CD4-positive, alpha-beta T cell (primary cell): ENCODE results near the gene RASGRP3. TPM values are rescaled to one million over a fixed set of nuclear protein-coding genes. Genes with fewer than 3 reads are reported as not detected.

Source experiments
- ATAC-seq: fragments of 200-7000 bp; cut with Tn5 transposase; one replicate; pipeline ENCODE4 v1.10.0; 2022; ENCODE audit warnings: mild to moderate bottlenecking; ENCODE audit not compliant: poor library complexity
- CTCF ChIA-PET: fragments of 350-600 bp; sonication (Branson Sonifier 250); formaldehyde crosslinking; loops from one replicate; lab custom pipeline; 2021; ENCODE audit warnings: antibody characterized with exemption, inconsistent platforms; lab: Charles Lee
- POLR2A ChIA-PET: fragments of 350-600 bp; sonication (Branson Sonifier 250); formaldehyde crosslinking; loops from one replicate; lab custom pipeline; 2021; ENCODE audit warnings: antibody characterized with exemption, inconsistent platforms; lab: Charles Lee
- DNase-seq, 14 experiments: peaks; one replicate each; pipeline ENCODE4 v3.0.0-alpha.2; 2013 to 2020; ENCODE audit warnings: mixed read lengths in 2 of 14
- H3K27ac ChIP-seq, 2 donors: one replicate each; pipeline versions ENCODE4 v1.5.1 to v1.7.0; 2013; ENCODE audit warnings: low read length in 2 of 2, low read depth in 1 of 2, mild to moderate bottlenecking in 1 of 2
- H3K27me3 ChIP-seq, 2 experiments: 1 replicate in 1 of 2; 2 replicates in 1 of 2; pipeline versions ENCODE4 v1.6.1 to v1.7.0; 2013; ENCODE audit warnings: low read length in 2 of 2, control low read depth in 1 of 2, mild to moderate bottlenecking in 1 of 2, moderate library complexity in 1 of 2; ENCODE audit not compliant: insufficient read depth in 2 of 2, control insufficient read depth in 1 of 2
- H3K36me3 ChIP-seq: one replicate; pipeline ENCODE4 v1.6.1; 2013; ENCODE audit warnings: low read length, control low read depth; ENCODE audit not compliant: insufficient read depth
- H3K4me1 ChIP-seq: one replicate; pipeline ENCODE4 v1.6.1; 2013; ENCODE audit warnings: low read length, control low read depth; ENCODE audit not compliant: insufficient read depth
- H3K4me3 ChIP-seq: one replicate; pipeline ENCODE4 v1.5.1; 2013; ENCODE audit warnings: mild to moderate bottlenecking, low read length, moderate library complexity
- H3K9me3 ChIP-seq, 2 experiments: 1 replicate in 1 of 2; 2 replicates in 1 of 2; pipeline versions ENCODE4 v1.6.1 to v1.7.0; 2013; ENCODE audit warnings: low read length in 2 of 2, mild to moderate bottlenecking in 2 of 2, control low read depth in 1 of 2, moderate library complexity in 1 of 2; ENCODE audit not compliant: control insufficient read depth in 1 of 2, insufficient read depth in 1 of 2
- H3K27ac Mint-ChIP-seq: one replicate; pipeline ENCODE4 v1.8.0; 2020; ENCODE audit warnings: mixed read lengths
- H3K27me3 Mint-ChIP-seq: one replicate; pipeline ENCODE4 v1.8.0; 2021; ENCODE audit warnings: mixed read lengths
- H3K36me3 Mint-ChIP-seq: one replicate; pipeline ENCODE4 v1.8.0; 2021; ENCODE audit warnings: low read depth, mixed read lengths
- H3K4me1 Mint-ChIP-seq: one replicate; pipeline ENCODE4 v1.8.0; 2021; ENCODE audit warnings: low read depth, mixed read lengths
- H3K4me3 Mint-ChIP-seq: one replicate; pipeline ENCODE4 v1.8.0; 2020; ENCODE audit warnings: mild to moderate bottlenecking, mixed read lengths
- H3K9me3 Mint-ChIP-seq: one replicate; pipeline ENCODE4 v1.8.0; 2020; ENCODE audit warnings: mixed read lengths
- intact Hi-C, 2 experiments: fragments of 100-400 bp; cut with DNase I in 1 of 2; cut with micrococcal nuclease in 1 of 2; formaldehyde crosslinking; loops; one replicate each; pipeline versions ENCODE4 v1.15.1 to v1.9.0; 2023 to 2025; cut with DNase I, micrococcal nuclease
- total RNA-seq, 174 experiments: library from RNA in 2 of 174; stranded (reverse) in 2 of 174; gene quantifications; one replicate each; pipeline ENCODE4 v1.2.3 and lab custom pipeline; 2021 to 2026
- TF ChIP-seq, protein P1 (sequence below): fragments of 200-600 bp; IDR thresholded peaks from one replicate; pipeline ENCODE4 v1.8.0; 2022; ENCODE audit warnings: antibody characterized with exemption, mild to moderate bottlenecking

The RASGRP3 gene
- total RNA-seq, 2 experiments from 2014 or later, result 5.7 to 7.9 TPM

DNA sequence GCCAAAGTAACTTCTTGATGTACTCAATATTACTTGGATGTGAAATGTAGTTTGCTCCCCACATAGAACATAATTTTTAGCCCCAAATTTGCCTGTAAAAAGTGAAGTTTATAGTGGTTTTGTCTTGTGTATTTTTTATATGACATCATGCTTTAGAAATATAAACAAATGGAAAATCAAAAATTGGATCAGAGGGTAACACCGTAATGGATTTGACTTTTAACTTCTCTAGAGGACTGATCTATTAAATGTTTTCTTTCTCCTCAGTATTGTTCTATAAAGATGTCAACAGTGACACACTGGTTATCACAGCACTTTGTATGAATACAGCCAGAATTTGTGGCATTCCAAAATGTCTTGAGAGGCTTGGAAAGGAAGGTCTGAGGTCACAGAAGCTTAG is 45.6 kb upstream of the RASGRP3 start:
- intact Hi-C loops, result no loop called here
- Histone ChIP-seq H3K27ac (no peak overlapping the region), H3K27me3 (no peaks in the 10 kb centered on the region), H3K4me1 (no peaks in the 10 kb centered on the region), H3K9me3 (no peaks in the 10 kb centered on the region), H3K36me3 (no peaks in the 10 kb centered on the region), H3K4me3 (no peak overlapping the region)
- ChIA-PET POLR2A (no interaction called here), CTCF (no interaction called here)
- TF ChIP-seq, protein P1, sequence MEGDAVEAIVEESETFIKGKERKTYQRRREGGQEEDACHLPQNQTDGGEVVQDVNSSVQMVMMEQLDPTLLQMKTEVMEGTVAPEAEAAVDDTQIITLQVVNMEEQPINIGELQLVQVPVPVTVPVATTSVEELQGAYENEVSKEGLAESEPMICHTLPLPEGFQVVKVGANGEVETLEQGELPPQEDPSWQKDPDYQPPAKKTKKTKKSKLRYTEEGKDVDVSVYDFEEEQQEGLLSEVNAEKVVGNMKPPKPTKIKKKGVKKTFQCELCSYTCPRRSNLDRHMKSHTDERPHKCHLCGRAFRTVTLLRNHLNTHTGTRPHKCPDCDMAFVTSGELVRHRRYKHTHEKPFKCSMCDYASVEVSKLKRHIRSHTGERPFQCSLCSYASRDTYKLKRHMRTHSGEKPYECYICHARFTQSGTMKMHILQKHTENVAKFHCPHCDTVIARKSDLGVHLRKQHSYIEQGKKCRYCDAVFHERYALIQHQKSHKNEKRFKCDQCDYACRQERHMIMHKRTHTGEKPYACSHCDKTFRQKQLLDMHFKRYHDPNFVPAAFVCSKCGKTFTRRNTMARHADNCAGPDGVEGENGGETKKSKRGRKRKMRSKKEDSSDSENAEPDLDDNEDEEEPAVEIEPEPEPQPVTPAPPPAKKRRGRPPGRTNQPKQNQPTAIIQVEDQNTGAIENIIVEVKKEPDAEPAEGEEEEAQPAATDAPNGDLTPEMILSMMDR, result no peak
- DNase-seq (no peak), ATAC-seq (no peak)
- Mint-ChIP-seq H3K4me3 (no peak overlapping the region), H3K9me3 (no peaks in the 10 kb centered on the region), H3K4me1 (no peaks in the 10 kb centered on the region), H3K36me3 (no peaks in the 10 kb centered on the region), H3K27ac (no peak overlapping the region), H3K27me3 (peaks cover 5% of the 10 kb centered on the region)

DNA sequence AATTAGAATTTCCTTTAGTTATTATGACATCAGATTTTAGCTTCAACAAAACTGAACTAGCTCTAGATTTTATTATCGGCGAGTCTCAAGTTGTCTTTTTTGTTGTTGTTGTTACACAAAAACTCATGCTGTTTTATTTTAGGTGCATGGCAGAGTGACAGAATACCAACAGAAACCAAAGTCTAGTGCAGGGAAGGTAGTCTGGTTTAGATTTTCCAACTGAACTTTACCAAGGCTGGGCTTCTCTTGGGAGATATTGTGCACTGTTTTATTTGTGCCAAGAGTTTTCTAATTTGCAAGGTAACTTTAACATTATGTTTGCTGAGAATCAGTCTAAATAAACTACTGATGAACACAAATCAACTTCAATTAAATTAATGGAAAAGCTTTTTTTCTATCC is 43.6 kb upstream of the RASGRP3 start:
- H3K27ac Mint-ChIP-seq, result no peak overlapping the region
- H3K4me1 ChIP-seq, result no peaks in the 10 kb centered on the region
- peaks cover 4 to 5% of the 10 kb centered on the region in 2 experiments for H3K27me3 ChIP-seq
- no peak overlapping the region for H3K4me3 ChIP-seq
- no peaks in the 10 kb centered on the region for H3K9me3 ChIP-seq
- no peaks in the 10 kb centered on the region for H3K36me3 ChIP-seq
- TF ChIP-seq, protein P1, result no peak
- H3K27ac ChIP-seq, result no peak overlapping the region
- H3K36me3 Mint-ChIP-seq, result no peaks in the 10 kb centered on the region
- no peak for ATAC-seq
- H3K27me3 Mint-ChIP-seq, result peaks cover 9% of the 10 kb centered on the region
- CTCF ChIA-PET, result interaction anchor here (0.7 kb wide), 1 partner anchor 8 kb away, joined by 3 read pairs; no protein-coding TSS in a partner anchor
- DNase-seq, result no peak
- POLR2A ChIA-PET, result no interaction called here
- intact Hi-C loops, result no loop called here
- no peak overlapping the region for H3K4me3 Mint-ChIP-seq
- no peaks in the 10 kb centered on the region for H3K9me3 Mint-ChIP-seq
- no peaks in the 10 kb centered on the region for H3K4me1 Mint-ChIP-seq

DNA sequence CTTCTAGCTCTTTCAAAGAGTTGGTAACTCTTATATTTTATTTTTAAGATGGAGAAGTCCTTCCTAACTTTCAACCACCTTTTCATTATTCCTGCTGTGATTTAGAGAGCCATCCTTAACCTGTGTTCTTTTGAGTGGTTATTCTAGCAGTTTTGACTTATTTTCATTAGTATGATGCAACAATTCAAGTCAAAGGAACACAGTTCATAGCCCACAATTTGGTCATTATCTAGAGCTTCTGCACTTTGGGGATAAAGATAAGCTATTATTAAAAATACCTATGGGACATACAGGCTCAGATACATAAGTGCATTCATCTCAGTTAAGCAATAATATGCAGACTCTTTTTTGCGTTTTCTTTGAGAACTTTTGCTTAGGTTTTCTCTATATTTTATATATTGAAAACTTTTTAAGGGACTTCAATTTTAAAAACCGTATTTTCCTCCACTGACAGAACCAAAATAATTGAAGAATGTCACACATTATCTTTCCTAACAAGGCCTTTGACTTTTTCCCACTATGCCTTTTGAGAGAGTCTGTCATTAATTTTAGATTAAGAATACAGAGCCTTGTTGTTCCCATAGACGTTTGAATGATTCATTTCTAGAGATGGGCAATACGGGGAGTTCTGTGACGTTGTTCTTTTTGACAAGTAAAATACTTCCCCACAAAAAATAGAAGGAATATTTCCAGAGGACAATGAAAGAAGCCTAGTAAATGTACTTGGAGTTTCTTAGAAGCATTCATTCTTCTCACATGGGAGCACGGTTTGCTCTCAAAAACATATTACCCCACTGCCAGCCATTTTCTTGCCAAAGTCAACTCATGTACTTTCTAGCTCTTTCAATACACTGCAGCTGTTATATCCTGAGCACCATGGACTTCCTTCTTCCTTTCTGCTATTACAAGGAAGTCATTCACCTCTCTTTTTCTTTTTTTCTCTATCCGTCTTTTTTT is 42.9 kb upstream of the RASGRP3 start:
- Mint-ChIP-seq H3K4me3 (no peak overlapping the region), H3K4me1 (no peaks in the 10 kb centered on the region), H3K9me3 (no peaks in the 10 kb centered on the region), H3K27me3 (peaks cover 9% of the 10 kb centered on the region), H3K27ac (no peak overlapping the region), H3K36me3 (no peaks in the 10 kb centered on the region)
- intact Hi-C loops, result no loop called here
- TF ChIP-seq, protein P1, result no peak
- ATAC-seq (no peak), DNase-seq (no peak)
- ChIA-PET CTCF (no interaction called here), POLR2A (no interaction called here)
- Histone ChIP-seq H3K4me3 (no peak overlapping the region), H3K27me3 (peaks cover 4 to 5% of the 10 kb centered on the region in 2 experiments), H3K4me1 (no peaks in the 10 kb centered on the region), H3K36me3 (no peaks in the 10 kb centered on the region), H3K9me3 (no peaks in the 10 kb centered on the region), H3K27ac (no peak overlapping the region)
